ENCODE results near the gene PRR3. TPM values are rescaled to one million over a fixed set of nuclear protein-coding genes. Genes with fewer than 3 reads are reported as not detected.

The PRR3 gene
- total RNA-seq, 1 experiment from 2014 or later, result 6.1 TPM

DNA sequence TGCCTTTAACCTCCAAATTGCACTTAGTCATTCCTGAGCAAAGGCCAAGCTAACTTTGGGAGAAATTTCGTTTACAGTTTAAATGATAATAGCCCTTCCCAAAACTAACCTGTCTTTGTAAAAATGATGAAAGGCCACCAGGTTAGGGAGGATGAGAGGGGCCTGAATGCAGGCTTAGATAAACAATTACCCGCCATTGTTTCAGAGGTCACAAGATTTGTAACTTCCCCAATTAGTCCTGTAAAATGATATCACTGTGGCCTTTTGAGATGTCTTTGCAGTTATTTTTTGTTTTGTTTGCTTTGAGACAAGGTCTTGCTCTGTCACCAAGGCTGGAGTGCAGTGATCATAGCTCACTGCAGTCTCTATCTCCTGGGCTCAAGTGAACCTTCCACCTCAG lies 27.1 kb upstream of the PRR3 start:
- no peaks in the 10 kb centered on the region for H3K27me3 ChIP-seq (ENCODE audit: low read length)
- peaks cover 30% of the 10 kb centered on the region for H3K4me1 ChIP-seq (ENCODE audit: insufficient read depth, low read length)
- H3K4me3 ChIP-seq (ENCODE audit: low read length), result no peak overlapping the region
- no peaks in the 10 kb centered on the region for H3F3A ChIP-seq (ENCODE audit: low read length, unreplicated experiment)
- TF ChIP-seq EZH2phosphoT487 (IDR thresholded peaks at IDR 0.05; ENCODE audit: borderline replicate concordance, low read length) (no peak), EZH2 (IDR thresholded peaks at IDR 0.05; ENCODE audit: low read length, unreplicated experiment) (no peak)
- TF ChIP-seq, protein P1, sequence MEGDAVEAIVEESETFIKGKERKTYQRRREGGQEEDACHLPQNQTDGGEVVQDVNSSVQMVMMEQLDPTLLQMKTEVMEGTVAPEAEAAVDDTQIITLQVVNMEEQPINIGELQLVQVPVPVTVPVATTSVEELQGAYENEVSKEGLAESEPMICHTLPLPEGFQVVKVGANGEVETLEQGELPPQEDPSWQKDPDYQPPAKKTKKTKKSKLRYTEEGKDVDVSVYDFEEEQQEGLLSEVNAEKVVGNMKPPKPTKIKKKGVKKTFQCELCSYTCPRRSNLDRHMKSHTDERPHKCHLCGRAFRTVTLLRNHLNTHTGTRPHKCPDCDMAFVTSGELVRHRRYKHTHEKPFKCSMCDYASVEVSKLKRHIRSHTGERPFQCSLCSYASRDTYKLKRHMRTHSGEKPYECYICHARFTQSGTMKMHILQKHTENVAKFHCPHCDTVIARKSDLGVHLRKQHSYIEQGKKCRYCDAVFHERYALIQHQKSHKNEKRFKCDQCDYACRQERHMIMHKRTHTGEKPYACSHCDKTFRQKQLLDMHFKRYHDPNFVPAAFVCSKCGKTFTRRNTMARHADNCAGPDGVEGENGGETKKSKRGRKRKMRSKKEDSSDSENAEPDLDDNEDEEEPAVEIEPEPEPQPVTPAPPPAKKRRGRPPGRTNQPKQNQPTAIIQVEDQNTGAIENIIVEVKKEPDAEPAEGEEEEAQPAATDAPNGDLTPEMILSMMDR (conservative IDR thresholded peaks at IDR 0.05; ENCODE audit: low read depth, low read length), result no peak
- no TSS peak for BruUV-seq (replicated peaks)
- no peaks in the 10 kb centered on the region for H3K9me2 ChIP-seq (replicated peaks; ENCODE audit: low read length)
- 0 out of 2 replicates have a peak overlapping the region, but pooled peaks have one; percentile 1 for H2AFZ ChIP-seq (ENCODE audit: low read length)
- ChIA-PET CTCF (interaction anchor here (0.6 kb wide), 1 partner anchor 17 kb away, joined by 4 read pairs; no protein-coding TSS in a partner anchor), POLR2A (ENCODE audit: unreplicated experiment) (interaction anchor here (0.8 kb wide), 1 partner anchor 40 kb away, joined by 3 read pairs; no protein-coding TSS in a partner anchor)
- no peaks in the 10 kb centered on the region for H3K36me3 ChIP-seq (ENCODE audit: low read depth, low read length)
- H4K20me1 ChIP-seq (ENCODE audit: low read length), result no peaks in the 10 kb centered on the region
- peak overlapping the region; percentile 23; the same call in 1 of the 2 replicates for H3K4me2 ChIP-seq (ENCODE audit: low read length)
- H3K9ac ChIP-seq (ENCODE audit: low read length), result no peak overlapping the region
- ATAC-seq (no peak), DNase-seq (peak; percentile 26)
- no peaks in the 10 kb centered on the region for H3K9me3 ChIP-seq (ENCODE audit: low read length)
- peak overlapping the region; percentile 17 for H3K27ac ChIP-seq (ENCODE audit: low read length)
- no peaks in the 10 kb centered on the region for H3K79me2 ChIP-seq (ENCODE audit: low read length)
- intact Hi-C loops (cut with micrococcal nuclease), result no loop called here

DNA sequence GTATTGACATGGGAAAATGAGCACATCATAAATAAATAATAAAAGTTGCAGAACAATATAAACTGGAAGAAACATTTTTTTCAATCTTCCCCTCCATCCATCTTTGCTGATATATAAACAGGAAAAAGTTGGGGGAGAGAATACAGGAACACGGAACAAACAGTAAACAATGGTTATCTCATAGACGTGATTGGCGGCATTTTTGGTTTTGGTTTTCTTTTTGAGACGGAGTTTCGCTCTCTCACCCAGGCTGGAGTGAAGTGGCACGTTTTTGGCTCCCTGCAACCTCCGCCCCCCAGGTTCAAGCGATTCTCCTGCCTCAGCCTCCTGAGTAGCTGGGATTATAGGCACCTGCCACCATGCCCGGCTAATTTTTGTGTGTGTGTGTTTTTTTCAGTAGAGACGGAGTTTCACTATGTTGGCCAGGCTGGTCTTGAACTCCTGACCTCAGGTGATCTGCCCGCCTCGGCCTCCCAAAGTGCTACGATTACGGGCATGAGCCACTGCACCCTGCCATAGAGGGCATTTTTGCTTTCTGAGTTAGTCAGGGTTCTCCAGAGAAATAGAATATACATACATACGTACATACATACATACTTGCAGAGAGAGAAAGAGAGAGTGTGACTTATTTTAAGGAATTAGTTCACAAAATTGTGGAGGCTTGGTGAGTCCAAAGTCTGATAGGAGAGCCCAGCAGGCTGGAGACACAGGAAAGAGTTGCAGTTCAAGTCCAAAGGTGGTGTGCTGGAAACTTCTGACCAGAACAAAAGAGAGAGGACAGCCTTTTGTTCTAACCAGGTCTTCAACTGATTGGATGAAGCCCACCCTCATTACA lies 23.4 kb upstream of the PRR3 start:
- H3K36me3 ChIP-seq (ENCODE audit: low read depth, low read length), result no peaks in the 10 kb centered on the region
- no peaks in the 10 kb centered on the region for H3K9me2 ChIP-seq (replicated peaks; ENCODE audit: low read length)
- no peak overlapping the region for H3K27ac ChIP-seq (ENCODE audit: low read length)
- H3K27me3 ChIP-seq (ENCODE audit: low read length), result no peaks in the 10 kb centered on the region
- ATAC-seq, result no peak
- intact Hi-C loops (cut with micrococcal nuclease), result no loop called here
- no peaks in the 10 kb centered on the region for H3K9me3 ChIP-seq (ENCODE audit: low read length)
- H4K20me1 ChIP-seq (ENCODE audit: low read length), result no peaks in the 10 kb centered on the region
- no peak overlapping the region for H3K4me2 ChIP-seq (ENCODE audit: low read length)
- no peak overlapping the region for H3K9ac ChIP-seq (ENCODE audit: low read length)
- POLR2A ChIA-PET (ENCODE audit: unreplicated experiment), result no interaction called here
- no peak for DNase-seq
- CTCF ChIA-PET, result no interaction called here
- no peak overlapping the region for H3K4me3 ChIP-seq (ENCODE audit: low read length)
- TF ChIP-seq EZH2phosphoT487 (IDR thresholded peaks at IDR 0.05; ENCODE audit: borderline replicate concordance, low read length) (no peak), EZH2 (IDR thresholded peaks at IDR 0.05; ENCODE audit: low read length, unreplicated experiment) (no peak)
- TF ChIP-seq, protein P1 (conservative IDR thresholded peaks at IDR 0.05; ENCODE audit: low read depth, low read length), result no peak
- H3F3A ChIP-seq (ENCODE audit: low read length, unreplicated experiment), result no peaks in the 10 kb centered on the region
- no TSS peak for BruUV-seq (replicated peaks)
- H3K4me1 ChIP-seq (ENCODE audit: insufficient read depth, low read length), result peaks cover 19% of the 10 kb centered on the region
- H2AFZ ChIP-seq (ENCODE audit: low read length), result no peak overlapping the region
- no peaks in the 10 kb centered on the region for H3K79me2 ChIP-seq (ENCODE audit: low read length)

DNA sequence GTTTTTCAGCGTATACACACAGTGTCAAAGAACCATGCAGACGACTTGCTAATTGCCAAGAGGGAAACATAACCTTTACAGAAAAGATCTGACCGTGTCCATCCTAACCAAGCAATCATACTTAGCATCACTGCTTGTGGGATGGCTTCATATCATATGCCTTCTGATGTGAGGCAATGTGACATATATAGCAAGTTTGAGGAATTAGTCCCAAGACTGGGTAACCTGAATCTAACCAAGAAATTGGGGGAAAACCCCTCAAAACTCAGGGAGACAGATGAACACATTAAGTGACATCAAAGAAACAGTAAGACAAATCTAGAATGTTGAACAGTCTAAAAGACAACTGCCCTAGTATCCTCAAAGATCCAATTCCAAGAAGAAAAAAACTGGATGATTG lies 19.2 kb upstream of the PRR3 start:
- Histone ChIP-seq H3K4me3 (ENCODE audit: low read length) (no peak overlapping the region), H2AFZ (ENCODE audit: low read length) (no peak overlapping the region), H3K79me2 (ENCODE audit: low read length) (no peaks in the 10 kb centered on the region), H3K9me3 (ENCODE audit: low read length) (no peaks in the 10 kb centered on the region), H3K4me2 (ENCODE audit: low read length) (no peak overlapping the region), H3K4me1 (ENCODE audit: insufficient read depth, low read length) (peaks cover 14% of the 10 kb centered on the region; the same call in 1 of the 2 replicates), H3K27ac (ENCODE audit: low read length) (no peak overlapping the region), H3F3A (ENCODE audit: low read length, unreplicated experiment) (no peaks in the 10 kb centered on the region), H3K9ac (ENCODE audit: low read length) (no peak overlapping the region), H4K20me1 (ENCODE audit: low read length) (no peaks in the 10 kb centered on the region), H3K27me3 (ENCODE audit: low read length) (no peaks in the 10 kb centered on the region), H3K36me3 (ENCODE audit: low read depth, low read length) (no peaks in the 10 kb centered on the region), H3K9me2 (replicated peaks; ENCODE audit: low read length) (no peaks in the 10 kb centered on the region)
- TF ChIP-seq EZH2phosphoT487 (IDR thresholded peaks at IDR 0.05; ENCODE audit: borderline replicate concordance, low read length) (no peak), EZH2 (IDR thresholded peaks at IDR 0.05; ENCODE audit: low read length, unreplicated experiment) (no peak)
- TF ChIP-seq, protein P1 (conservative IDR thresholded peaks at IDR 0.05; ENCODE audit: low read depth, low read length), result no peak
- intact Hi-C loops (cut with micrococcal nuclease), result no loop called here
- DNase-seq (no peak), ATAC-seq (no peak)
- ChIA-PET CTCF (no interaction called here), POLR2A (ENCODE audit: unreplicated experiment) (no interaction called here)
- BruUV-seq (replicated peaks), result no TSS peak

Measured in PC-3 (cell line).